ENCODE data around the gene EFL1.
A peak's percentile ranks its signal among the peaks of the same experiment; 100 is the strongest.

The EFL1 gene

DNA sequence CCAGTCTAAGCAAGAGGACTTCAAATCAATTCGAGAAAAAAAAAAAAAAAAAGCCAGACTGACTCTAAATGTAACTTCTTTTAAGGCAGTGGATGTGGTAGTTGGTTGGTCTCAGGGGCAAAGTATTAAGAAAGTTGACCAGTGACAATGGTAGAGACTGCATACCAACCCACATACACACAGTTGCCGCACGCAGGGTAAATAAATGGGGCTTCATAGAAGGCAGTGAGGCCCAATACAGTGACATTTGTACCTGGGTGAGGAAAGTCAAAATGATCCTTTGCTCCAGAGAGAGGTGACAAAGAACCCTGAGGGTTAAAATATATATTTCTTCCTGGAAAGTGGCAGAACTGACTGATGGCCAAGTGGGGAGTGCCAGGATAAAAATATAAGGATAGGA is 116.0 kb downstream of the EFL1 start:
- no peaks in the 10 kb centered on the region for H3K4me1 ChIP-seq
- no peaks in the 10 kb centered on the region for H3K27me3 ChIP-seq (ENCODE audit: low read depth)
- in situ Hi-C loops (cut with MboI; ENCODE audit: low sequenced_read_pairs) = no loop called here
- H3K4me3 ChIP-seq = no peak overlapping the region
- no peak for DNase-seq (ENCODE audit: low spot score in 2 of 2)
- no peaks in the 10 kb centered on the region for H3K9me3 ChIP-seq
- no peaks in the 10 kb centered on the region; the same call in none of the 2 replicates for H3K36me3 ChIP-seq (replicated peaks)

DNA sequence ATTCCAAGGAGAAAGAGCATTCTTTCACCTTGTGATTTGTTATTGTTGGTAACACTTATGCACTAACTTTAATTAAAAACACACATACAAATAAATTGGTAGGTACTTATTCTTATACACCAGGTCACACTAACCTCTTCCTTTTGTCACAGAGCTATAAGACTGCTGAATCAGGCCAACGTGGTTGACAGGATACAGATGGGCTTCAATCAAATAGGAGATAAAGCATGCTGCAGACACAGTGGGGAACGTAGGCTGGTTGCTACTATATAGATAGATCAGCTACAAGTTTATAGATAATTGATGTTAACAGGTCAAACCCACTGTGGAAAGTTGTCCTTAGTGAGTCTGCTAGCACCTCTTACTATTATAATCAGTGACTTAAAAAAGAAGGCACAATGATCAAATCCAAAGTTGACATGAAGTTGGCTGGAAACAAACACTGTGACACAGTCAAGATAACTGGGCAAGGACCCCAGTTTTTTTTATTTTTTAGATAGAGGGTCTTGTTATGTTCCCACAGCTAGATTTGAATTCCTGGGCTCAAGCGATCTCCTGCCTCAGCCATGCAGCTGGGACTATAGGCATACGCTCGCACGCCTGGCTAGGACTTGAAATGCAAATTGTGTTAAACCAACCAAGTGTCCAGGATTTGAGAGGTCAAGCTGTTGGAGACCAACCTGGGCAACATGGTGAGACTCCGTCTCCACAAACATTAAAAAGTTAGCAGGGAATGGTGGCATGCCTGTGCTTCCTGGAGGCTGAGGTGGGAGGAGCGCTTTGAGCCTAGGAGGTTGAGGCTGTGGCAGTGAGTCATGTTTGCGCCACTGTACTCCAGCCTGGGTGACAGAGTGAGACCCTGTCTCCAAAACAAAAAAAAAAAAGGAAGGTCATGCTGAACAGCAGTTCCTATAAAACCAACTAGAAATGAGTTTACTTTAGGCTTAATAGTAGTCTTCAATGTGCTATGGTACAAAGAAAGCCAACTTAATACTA is 118.8 kb downstream of the EFL1 start:
- in situ Hi-C loops (cut with MboI; ENCODE audit: low sequenced_read_pairs) = no loop called here
- Histone ChIP-seq H3K27me3 (ENCODE audit: low read depth) (no peaks in the 10 kb centered on the region), H3K4me3 (no peak overlapping the region), H3K4me1 (no peaks in the 10 kb centered on the region), H3K9me3 (no peaks in the 10 kb centered on the region), H3K36me3 (replicated peaks) (peaks cover 2% of the 10 kb centered on the region)
- DNase-seq (ENCODE audit: low spot score in 2 of 2) = no peak

DNA sequence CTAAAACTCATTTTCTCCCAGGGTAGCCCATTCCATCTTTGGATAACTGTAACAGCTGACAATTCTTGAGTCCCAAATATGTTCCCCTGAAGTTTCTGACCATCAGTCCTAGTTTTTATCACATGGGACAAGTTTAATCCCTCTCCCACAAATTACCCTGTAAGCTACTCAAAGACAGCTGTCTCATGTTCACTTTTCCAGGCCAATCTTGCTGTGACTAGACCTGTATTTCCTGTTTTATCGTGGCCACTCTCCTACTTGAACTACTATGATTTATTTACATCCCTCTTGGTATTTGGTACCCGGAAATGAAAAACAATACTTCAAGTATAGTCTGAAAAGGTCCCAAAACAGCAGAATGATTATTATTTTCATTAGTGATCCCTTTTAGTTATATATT is 121.6 kb downstream of the EFL1 start:
- Histone ChIP-seq H3K27me3 (ENCODE audit: low read depth) (no peaks in the 10 kb centered on the region), H3K4me3 (no peak overlapping the region), H3K4me1 (no peaks in the 10 kb centered on the region), H3K9me3 (no peaks in the 10 kb centered on the region), H3K36me3 (replicated peaks) (peaks cover 20% of the 10 kb centered on the region)
- no peak for DNase-seq (ENCODE audit: low spot score in 2 of 2)
- in situ Hi-C loops (cut with MboI; ENCODE audit: low sequenced_read_pairs) = no loop called here

DNA sequence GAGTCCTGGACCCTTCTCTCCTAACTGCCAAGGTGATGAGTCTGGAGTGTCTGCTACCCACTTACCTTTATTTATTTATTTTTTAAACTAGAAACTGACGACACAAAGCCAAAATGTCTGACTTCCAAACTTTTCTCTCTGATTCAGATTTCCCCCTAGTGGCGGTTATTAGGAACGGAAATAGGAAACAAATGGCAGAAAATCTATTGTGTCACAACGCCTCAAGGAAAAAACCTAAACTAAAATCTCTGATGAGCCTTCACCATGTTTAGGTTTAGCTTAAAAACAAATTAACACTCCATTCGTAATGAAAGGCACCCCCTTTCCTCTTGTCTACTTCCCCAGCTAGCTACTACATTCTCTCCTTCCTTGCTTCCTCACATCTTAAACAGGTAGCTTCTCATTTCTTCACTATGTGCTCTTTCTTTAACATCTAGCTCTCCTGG is 122.7 kb downstream of the EFL1 start:
- no peaks in the 10 kb centered on the region for H3K27me3 ChIP-seq (ENCODE audit: low read depth)
- peaks cover 23% of the 10 kb centered on the region for H3K36me3 ChIP-seq (replicated peaks)
- H3K4me1 ChIP-seq = no peaks in the 10 kb centered on the region
- no peak overlapping the region for H3K4me3 ChIP-seq
- DNase-seq (ENCODE audit: low spot score in 2 of 2) = peak in 1 of 2 experiments; percentile 84
- in situ Hi-C loops (cut with MboI; ENCODE audit: low sequenced_read_pairs) = no loop called here
- H3K9me3 ChIP-seq = no peaks in the 10 kb centered on the region

DNA sequence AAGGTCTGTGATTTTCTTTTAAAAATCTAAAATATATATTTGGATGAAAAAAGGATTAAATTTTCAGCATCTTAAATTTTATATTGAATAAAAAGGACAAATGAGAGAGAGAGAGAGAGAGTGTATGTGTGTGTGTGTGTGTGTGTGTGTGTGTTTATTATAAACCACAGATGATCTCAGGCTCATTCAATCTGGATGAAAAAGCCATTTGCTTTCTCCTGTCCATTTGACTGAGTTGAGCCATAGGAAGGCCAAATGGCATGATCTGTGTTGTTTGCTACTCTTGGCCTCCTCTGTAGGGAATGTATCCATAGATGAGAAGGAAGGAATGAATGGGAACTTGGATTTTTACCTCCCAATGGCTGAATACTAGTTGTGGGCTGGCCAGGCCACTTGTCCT is 124.2 kb downstream of the EFL1 start:
- peaks cover 23% of the 10 kb centered on the region for H3K36me3 ChIP-seq (replicated peaks)
- H3K27me3 ChIP-seq (ENCODE audit: low read depth) = no peaks in the 10 kb centered on the region
- in situ Hi-C loops (cut with MboI; ENCODE audit: low sequenced_read_pairs) = no loop called here
- H3K4me1 ChIP-seq = no peaks in the 10 kb centered on the region
- no peak for DNase-seq (ENCODE audit: low spot score in 2 of 2)
- H3K4me3 ChIP-seq = no peak overlapping the region
- H3K9me3 ChIP-seq = no peaks in the 10 kb centered on the region

DNA sequence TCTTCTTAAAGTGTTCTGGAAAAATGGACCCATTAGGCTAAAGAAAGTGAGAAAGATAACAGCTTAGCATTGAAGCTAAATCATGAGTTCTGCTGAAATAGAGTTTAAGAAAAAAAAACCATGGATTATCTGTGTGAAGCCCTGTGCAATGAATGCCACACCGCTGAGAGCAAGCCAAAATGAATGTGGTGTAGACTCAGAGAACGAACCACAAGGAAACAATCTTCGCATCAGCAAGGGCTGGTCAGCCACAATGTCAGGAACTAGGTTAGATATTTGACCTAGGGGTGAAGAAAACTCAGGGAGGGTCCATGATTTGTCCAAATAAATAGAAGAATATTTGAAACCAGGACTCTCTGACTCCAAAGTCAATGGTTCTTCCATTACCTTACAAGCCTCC is 125.3 kb downstream of the EFL1 start:
- in situ Hi-C loops (cut with MboI; ENCODE audit: low sequenced_read_pairs) = no loop called here
- H3K4me1 ChIP-seq = no peaks in the 10 kb centered on the region
- DNase-seq (ENCODE audit: low spot score in 2 of 2) = no peak
- H3K36me3 ChIP-seq (replicated peaks) = peaks cover 23% of the 10 kb centered on the region
- H3K27me3 ChIP-seq (ENCODE audit: low read depth) = no peaks in the 10 kb centered on the region
- no peak overlapping the region for H3K4me3 ChIP-seq
- no peaks in the 10 kb centered on the region for H3K9me3 ChIP-seq

DNA sequence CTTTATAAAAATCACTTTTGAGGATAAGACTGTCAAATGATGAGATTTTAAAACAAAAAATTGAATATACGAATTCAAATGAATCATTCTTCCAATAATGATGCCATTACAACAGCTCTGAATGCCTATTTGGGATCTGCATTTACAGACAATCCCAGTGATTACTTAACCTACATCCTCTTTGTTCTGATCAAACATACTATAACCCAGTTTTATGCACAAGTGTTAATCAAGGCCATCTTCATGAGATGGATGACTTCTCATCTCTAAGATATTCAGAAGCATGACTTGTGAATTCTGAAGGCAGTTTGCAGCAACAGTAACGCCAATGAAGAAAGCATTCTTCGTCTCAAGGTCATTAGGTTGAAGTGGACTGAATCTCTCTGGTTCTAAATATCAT is 126.4 kb downstream of the EFL1 start:
- Histone ChIP-seq H3K36me3 (replicated peaks) (peaks cover 23% of the 10 kb centered on the region), H3K27me3 (ENCODE audit: low read depth) (no peaks in the 10 kb centered on the region), H3K4me1 (no peaks in the 10 kb centered on the region), H3K4me3 (no peak overlapping the region), H3K9me3 (no peaks in the 10 kb centered on the region)
- in situ Hi-C loops (cut with MboI; ENCODE audit: low sequenced_read_pairs) = no loop called here
- DNase-seq (ENCODE audit: low spot score in 2 of 2) = no peak

DNA sequence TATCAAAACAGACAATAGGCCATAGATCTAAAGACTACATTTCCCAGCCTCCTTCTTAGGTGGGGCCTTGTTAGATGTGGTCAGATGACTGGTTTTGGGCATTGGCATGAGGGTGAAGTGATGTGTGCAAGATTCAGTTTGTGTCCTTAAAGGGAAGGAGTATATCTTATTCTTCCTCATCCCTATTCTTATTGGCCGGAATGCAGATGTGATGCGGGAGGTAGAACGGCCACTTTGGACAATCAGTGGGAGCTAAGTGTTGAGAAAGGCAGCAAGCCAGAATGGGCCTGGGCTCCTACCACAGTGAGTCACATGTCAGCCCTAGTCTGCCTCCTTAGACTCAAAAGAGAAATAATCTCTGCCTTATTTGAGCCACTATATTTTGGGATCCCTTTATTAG is 126.9 kb downstream of the EFL1 start:
- Histone ChIP-seq H3K9me3 (no peaks in the 10 kb centered on the region), H3K36me3 (replicated peaks) (peaks cover 23% of the 10 kb centered on the region), H3K4me1 (no peaks in the 10 kb centered on the region), H3K27me3 (ENCODE audit: low read depth) (no peaks in the 10 kb centered on the region), H3K4me3 (no peak overlapping the region)
- in situ Hi-C loops (cut with MboI; ENCODE audit: low sequenced_read_pairs) = no loop called here
- no peak for DNase-seq (ENCODE audit: low spot score in 2 of 2)

DNA sequence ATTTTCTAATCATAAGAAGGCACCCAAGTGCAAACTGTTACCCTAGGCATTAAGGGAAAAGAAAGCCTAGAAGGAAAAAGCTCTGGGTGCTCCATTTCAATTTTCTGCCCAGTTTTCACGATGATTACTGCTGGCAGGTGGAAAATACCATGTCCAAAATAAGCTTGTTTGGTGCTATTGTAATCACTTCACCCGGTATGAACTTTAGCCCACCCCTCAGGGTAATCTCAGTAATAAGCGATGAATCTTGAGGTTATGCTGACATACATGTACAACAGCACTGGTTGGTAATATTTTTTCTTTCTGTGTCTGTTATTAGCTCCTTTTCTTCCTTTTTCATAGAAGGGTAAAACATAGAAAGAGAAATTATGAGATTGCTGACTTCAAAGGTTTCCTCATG is 128.1 kb downstream of the EFL1 start:
- Histone ChIP-seq H3K4me3 (no peak overlapping the region), H3K27me3 (ENCODE audit: low read depth) (no peaks in the 10 kb centered on the region), H3K4me1 (no peaks in the 10 kb centered on the region), H3K36me3 (replicated peaks) (peaks cover 23% of the 10 kb centered on the region), H3K9me3 (no peaks in the 10 kb centered on the region)
- in situ Hi-C loops (cut with MboI; ENCODE audit: low sequenced_read_pairs) = no loop called here
- DNase-seq (ENCODE audit: low spot score in 2 of 2) = no peak

DNA sequence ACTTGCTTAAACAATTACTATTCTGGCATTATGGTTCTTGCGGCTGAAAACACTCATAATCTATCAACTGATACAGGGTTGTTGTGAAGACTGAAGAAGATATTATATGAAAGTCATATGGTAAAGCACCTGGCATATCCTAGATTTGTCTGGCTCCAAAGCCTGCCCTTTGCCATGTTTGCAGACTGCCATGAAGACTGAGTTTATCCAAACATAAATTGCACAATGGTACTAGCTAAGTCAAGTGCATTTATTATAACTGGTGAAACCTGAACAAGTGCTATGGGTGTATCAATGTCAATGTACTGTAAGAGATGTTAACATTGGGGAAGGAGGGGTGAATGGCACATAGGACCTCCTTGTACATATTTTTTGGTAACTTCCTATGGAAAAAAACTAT is 129.3 kb downstream of the EFL1 start:
- in situ Hi-C loops (cut with MboI; ENCODE audit: low sequenced_read_pairs) = no loop called here
- no peaks in the 10 kb centered on the region for H3K9me3 ChIP-seq
- no peak for DNase-seq (ENCODE audit: low spot score in 2 of 2)

DNA sequence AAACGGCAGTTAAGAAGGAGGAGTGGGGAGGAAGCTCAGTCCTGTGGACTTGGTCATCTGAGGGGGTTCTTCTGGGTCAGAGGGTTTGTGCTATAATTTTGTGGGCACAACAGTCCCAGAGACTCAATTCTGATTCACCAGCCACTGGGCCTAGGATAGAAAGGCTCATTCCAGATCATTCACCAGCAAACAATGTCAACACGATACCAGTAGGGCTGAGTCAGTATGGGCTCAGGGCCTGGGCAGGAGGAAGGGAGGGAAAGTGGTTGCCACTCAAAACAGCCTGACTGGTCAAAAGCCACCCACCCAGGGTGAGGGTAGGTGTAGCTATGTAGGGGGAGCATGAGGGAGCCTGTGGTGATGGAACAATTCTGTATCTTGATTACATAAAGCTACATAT is 129.8 kb downstream of the EFL1 start:
- DNase-seq (ENCODE audit: low spot score in 2 of 2) = no peak
- Histone ChIP-seq H3K36me3 (replicated peaks) (peaks cover 14% of the 10 kb centered on the region), H3K4me1 (no peaks in the 10 kb centered on the region), H3K4me3 (no peak overlapping the region), H3K9me3 (no peaks in the 10 kb centered on the region), H3K27me3 (ENCODE audit: low read depth) (no peaks in the 10 kb centered on the region)
- in situ Hi-C loops (cut with MboI; ENCODE audit: low sequenced_read_pairs) = no loop called here

More for the DNA sequence above, 129.3 kb downstream of the EFL1 start:
- Histone ChIP-seq H3K27me3 (ENCODE audit: low read depth) (no peaks in the 10 kb centered on the region), H3K36me3 (replicated peaks) (peaks cover 17% of the 10 kb centered on the region), H3K4me3 (no peak overlapping the region), H3K4me1 (no peaks in the 10 kb centered on the region)

DNA sequence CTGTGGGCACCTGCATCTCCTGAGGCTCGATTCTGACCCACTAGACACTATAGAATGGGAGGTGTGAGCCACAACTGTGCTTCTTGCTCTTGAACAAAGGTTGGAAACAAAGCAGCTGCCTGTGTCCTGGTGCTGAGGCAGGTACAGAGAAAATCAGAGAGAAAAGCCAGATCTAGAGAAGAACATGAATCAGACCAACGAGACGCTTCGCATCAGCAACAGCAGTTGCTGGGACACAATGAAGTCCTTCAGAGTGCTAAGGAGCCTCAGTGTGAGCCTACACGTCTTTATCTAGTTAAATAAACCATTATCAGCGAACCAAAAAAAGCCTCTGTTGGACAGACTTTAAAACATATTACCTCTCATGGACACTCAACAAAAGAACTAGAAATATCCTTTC is 130.4 kb downstream of the EFL1 start:
- no peaks in the 10 kb centered on the region for H3K4me1 ChIP-seq
- no peaks in the 10 kb centered on the region for H3K9me3 ChIP-seq
- H3K4me3 ChIP-seq = no peak overlapping the region
- H3K36me3 ChIP-seq (replicated peaks) = peaks cover 14% of the 10 kb centered on the region
- DNase-seq (ENCODE audit: low spot score in 2 of 2) = no peak
- H3K27me3 ChIP-seq (ENCODE audit: low read depth) = no peaks in the 10 kb centered on the region
- in situ Hi-C loops (cut with MboI; ENCODE audit: low sequenced_read_pairs) = no loop called here

DNA sequence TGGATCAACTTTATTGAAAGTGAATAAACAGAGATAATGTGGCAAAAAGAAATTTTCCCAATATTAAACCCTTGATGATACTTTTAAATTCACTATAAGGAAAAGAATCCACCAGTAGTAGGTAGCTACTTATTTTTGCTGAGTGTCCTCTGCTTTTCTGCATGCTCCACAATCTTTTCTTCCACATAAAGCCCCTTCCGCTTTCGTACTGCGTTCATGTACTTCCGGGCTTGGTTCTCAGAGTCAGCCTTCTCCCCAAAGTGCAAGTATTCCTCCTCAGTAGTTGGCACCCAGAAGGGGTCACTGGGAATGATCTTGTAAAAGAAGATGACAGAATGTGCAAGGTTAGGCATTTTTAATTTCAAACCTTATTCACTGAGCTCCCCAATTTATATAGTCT is 132.3 kb downstream of the EFL1 start:
- Histone ChIP-seq H3K9me3 (no peaks in the 10 kb centered on the region), H3K4me1 (no peaks in the 10 kb centered on the region), H3K27me3 (ENCODE audit: low read depth) (no peaks in the 10 kb centered on the region), H3K4me3 (no peak overlapping the region), H3K36me3 (replicated peaks) (peaks cover 3% of the 10 kb centered on the region)
- no peak for DNase-seq (ENCODE audit: low spot score in 2 of 2)
- in situ Hi-C loops (cut with MboI; ENCODE audit: low sequenced_read_pairs) = no loop called here

DNA sequence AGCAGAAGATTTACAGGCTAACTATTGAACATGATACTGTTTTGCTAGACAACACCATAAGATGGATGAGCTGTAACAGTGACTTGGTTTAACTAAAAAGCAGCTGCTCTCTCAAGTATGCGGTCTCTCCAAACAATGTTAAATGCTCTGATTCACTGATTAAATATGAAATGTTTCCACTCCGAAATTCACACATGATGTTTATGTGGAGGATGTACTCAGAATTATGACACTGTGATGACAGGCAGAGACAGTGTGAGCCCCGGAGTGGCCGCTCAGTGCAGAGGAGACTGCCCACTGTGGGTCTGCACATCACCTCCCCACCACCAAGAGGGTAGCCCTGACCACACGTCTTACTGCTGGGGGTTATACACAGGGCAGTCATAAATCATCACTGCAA is 132.8 kb downstream of the EFL1 start:
- no peaks in the 10 kb centered on the region for H3K27me3 ChIP-seq (ENCODE audit: low read depth)
- H3K4me1 ChIP-seq = no peaks in the 10 kb centered on the region
- no peaks in the 10 kb centered on the region for H3K9me3 ChIP-seq
- DNase-seq (ENCODE audit: low spot score in 2 of 2) = no peak
- in situ Hi-C loops (cut with MboI; ENCODE audit: low sequenced_read_pairs) = no loop called here
- H3K36me3 ChIP-seq (replicated peaks) = peaks cover 3% of the 10 kb centered on the region
- no peak overlapping the region for H3K4me3 ChIP-seq

All from HAP-1 (cell line).